ENCODE measurements around the gene CACNA1C. TPM values are rescaled to one million over a fixed set of nuclear protein-coding genes. Genes with fewer than 3 reads are reported as not detected.
"Not testable (repeated sequence)": the region's sequence is repeated elsewhere in the genome, so short reads cannot be mapped to it uniquely, and the experiment has no call there.

CACNA1C gene
- polyA plus RNA-seq, 1 donor from 2014 or later = 0.06 TPM

DNA sequence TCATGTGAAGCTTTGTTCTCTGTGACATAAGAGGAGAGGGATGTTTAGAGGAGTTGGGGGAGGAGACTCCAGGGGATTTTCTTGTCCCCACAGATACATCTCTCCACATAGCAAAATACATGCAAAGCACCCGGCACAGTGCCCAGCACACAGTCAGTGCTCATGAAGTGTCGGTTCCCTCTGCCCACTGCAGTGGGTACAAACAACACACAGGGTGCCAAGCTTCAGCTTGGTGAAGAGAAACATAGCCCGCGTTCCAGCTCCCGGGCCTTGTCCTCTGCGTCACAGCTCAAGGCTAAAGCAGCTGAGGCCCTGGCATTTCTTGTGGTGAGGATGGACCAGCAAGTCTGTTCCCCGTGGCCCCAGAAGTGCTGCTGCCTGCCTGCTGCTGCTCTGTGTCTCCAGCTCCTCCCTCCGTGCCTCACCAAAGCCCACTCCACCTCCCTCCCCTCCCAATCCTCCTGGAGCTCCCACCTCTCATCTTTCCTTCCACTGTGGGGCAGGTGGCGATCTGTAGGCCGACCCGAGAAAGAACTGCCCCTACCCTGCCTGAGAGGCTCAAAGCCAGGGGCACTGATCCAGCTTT, 685.0 kb downstream of the CACNA1C start:
- peaks cover 0 to 2% (median 1%) of the 10 kb centered on the region in 3 donors for H3K4me1 Mint-ChIP-seq
- no peaks in the 10 kb centered on the region for H3K9me3 Mint-ChIP-seq
- peaks cover 3% of the 10 kb centered on the region for H3K36me3 Mint-ChIP-seq
- H3K27ac Mint-ChIP-seq = no peak overlapping the region
- no peak overlapping the region for H3K4me3 Mint-ChIP-seq
- H3K27me3 Mint-ChIP-seq = peaks cover 28% of the 10 kb centered on the region

DNA sequence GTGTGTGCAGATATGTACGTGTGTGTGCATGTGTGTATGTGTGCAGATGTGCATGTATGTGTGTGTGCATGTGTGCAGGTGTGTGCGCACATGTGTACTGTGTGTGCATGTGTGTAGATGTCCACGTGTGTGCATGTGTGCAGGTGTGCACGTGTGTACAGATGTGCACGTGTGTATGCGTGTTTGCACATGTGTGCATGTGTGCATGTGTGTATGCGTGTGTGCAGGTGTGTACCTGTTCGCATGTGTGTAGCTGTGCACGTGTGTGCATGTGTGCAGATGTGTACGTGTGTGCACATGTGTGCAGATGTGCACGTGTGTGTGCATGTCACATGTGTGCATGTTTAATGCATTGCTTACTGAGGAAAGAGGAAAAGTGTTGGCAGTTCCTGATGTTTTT, 686.3 kb downstream of the CACNA1C start:
- H3K27ac Mint-ChIP-seq = no peak overlapping the region
- peaks cover 0 to 2% (median 1%) of the 10 kb centered on the region in 3 donors for H3K4me1 Mint-ChIP-seq
- H3K27me3 Mint-ChIP-seq = peaks cover 18% of the 10 kb centered on the region
- H3K36me3 Mint-ChIP-seq = no peaks in the 10 kb centered on the region
- no peaks in the 10 kb centered on the region for H3K9me3 Mint-ChIP-seq
- H3K4me3 Mint-ChIP-seq = no peak overlapping the region

DNA sequence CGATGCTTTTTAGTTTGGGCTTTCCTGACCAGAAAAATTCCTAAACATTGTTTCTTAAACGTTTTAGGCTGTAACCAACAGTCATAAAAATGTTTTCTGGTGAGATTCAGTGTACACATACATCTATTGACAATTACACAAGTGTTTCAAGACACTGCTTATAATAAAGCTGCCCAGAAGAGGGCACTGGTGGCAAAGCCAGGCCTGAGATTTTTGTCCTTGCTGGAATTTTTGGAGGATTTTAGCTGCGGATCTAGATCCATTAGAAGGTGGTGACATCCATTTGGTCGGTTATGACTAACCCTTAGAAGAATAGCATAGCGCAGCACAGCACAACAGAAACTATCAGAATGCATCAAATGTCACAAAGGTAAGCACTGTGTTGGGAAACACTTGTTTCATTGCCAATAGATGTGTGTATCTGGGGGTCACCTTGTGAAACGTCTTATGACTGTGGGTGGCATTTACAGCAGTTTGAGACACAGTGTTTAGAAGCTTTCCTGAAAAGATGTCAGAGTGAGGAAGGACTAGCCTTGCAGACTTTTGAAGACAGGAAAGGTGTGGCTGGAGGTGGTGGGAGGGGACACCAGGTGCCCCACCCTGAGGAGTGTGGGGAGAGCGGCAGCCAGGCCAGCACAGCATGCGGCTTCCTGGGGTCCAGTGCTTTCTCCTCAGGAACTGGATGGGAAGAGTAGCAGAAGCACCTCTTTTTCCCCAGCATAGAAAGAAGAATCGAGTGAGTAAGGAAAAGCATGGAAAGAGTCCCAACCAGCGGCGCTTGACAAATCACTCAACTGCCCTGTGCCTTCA, 687.2 kb downstream of the CACNA1C start:
- Mint-ChIP-seq H3K27me3 (peaks cover 14% of the 10 kb centered on the region), H3K36me3 (no peaks in the 10 kb centered on the region), H3K9me3 (no peaks in the 10 kb centered on the region), H3K4me3 (no peak overlapping the region), H3K27ac (no peak overlapping the region), H3K4me1 (peaks cover 0 to 3% (median 1%) of the 10 kb centered on the region in 3 donors)

DNA sequence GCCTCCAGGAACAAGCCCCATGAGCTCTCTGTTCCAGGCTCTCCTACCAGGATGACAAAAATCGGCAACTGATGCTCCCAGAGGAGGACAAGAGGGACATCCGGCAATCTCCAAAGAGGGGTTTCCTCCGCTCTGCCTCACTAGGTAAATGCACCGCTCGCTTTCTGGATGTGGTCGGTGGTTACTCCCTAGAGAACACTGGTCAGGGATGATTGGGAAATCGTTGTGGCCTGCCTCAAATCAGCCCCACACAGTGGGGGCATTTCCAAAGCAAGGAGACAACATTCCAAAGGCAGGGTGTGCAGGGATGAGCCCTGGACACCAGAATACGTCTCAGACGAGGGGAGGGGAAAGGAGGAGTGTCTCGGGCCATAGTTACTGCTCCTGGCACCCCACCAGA, 689.2 kb downstream of the CACNA1C start:
- H3K9me3 Mint-ChIP-seq, H3K4me3 Mint-ChIP-seq, H3K36me3 Mint-ChIP-seq, H3K4me1 Mint-ChIP-seq, H3K27me3 Mint-ChIP-seq, H3K27ac Mint-ChIP-seq: not testable (repeated sequence)

DNA sequence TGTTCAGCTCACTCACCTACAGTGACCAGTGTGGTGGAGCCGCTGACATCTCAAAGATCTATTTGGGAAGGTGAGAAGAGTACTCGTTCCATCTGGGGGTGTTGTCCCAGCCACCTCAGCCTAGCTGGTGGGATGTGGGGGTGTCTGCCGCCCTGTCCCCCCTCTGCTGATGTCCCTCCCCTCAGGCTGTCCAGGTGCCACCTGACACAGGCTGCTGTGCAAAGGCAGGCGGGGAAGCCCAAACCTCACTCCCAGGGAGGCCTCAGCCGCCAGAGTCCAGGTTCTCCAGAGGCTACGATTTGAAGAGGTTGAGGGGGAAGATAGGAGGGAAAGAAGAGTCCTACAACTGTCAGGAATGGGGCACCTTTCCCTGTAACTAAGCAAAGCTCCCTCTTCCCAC, 690.7 kb downstream of the CACNA1C start:
- H3K36me3 Mint-ChIP-seq = no peaks in the 10 kb centered on the region
- H3K27ac Mint-ChIP-seq = no peak overlapping the region
- H3K4me1 Mint-ChIP-seq = peaks cover 0 to 1% (median 1%) of the 10 kb centered on the region in 3 donors
- peaks cover 7% of the 10 kb centered on the region for H3K27me3 Mint-ChIP-seq
- no peak overlapping the region for H3K4me3 Mint-ChIP-seq
- peaks cover 0 to 2% (median 0%) of the 10 kb centered on the region in 3 donors for H3K9me3 Mint-ChIP-seq

DNA sequence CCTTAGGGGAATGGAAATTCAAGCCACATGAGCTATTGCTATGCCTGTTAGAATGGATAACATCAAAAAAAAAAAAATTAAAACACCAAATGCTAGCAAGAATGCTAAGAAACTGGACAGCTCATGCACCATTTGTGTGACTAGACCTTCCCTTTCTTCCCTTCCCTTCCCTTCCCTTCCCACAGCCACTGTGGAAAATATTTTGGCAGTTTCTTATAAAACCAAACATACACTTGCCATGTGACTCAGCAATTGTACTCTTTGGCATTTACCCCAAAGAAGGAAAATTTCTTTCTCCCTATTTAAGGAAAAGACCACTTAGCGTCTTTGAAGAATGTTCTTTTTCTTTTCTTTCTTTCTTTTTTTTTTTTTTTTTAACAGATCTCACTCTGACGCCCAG, 692.9 kb downstream of the CACNA1C start:
- Mint-ChIP-seq H3K4me3 (no peak overlapping the region), H3K27me3 (peaks cover 7% of the 10 kb centered on the region), H3K4me1 (peaks cover 0 to 1% (median 0%) of the 10 kb centered on the region in 3 donors), H3K36me3 (no peaks in the 10 kb centered on the region), H3K27ac (no peak overlapping the region), H3K9me3 (peaks cover 0 to 2% (median 0%) of the 10 kb centered on the region in 3 donors)

Other genes with a start within 250 kb of the CACNA1C start
- not detected for gene LRTM2, start 232.4 kb upstream of the CACNA1C start, polyA plus RNA-seq
- gene CACNA2D4, start 134.3 kb upstream of the CACNA1C start, polyA plus RNA-seq = 2.0 TPM
- 19.2 TPM for gene DCP1B, start 48.5 kb upstream of the CACNA1C start, polyA plus RNA-seq